Dendritic cell treated with granulocyte-macrophage colony-stimulating factor and Interleukin-4, amounts not matched to agents 40 ng/mL and 50 ng/mL, for 4 days (primary cell): Measurements from ENCODE around the gene DLX1.

Source experiments
- H3K27ac Mint-ChIP-seq: one replicate; pipeline ENCODE4 v1.8.0; 2022; ENCODE audit warnings: mild to moderate bottlenecking, mixed read lengths
- H3K27me3 Mint-ChIP-seq: one replicate; pipeline ENCODE4 v1.8.0; 2022; ENCODE audit warnings: mild to moderate bottlenecking, mixed read lengths
- H3K36me3 Mint-ChIP-seq: one replicate; pipeline ENCODE4 v1.8.0; 2022; ENCODE audit warnings: low read depth, mixed read lengths
- H3K4me1 Mint-ChIP-seq: one replicate; pipeline ENCODE4 v1.8.0; 2022; ENCODE audit warnings: low read depth, mixed read lengths
- H3K4me3 Mint-ChIP-seq: one replicate; pipeline ENCODE4 v1.8.0; 2022; ENCODE audit warnings: mild to moderate bottlenecking, moderate library complexity, mixed read lengths
- H3K9me3 Mint-ChIP-seq: one replicate; pipeline ENCODE4 v1.8.0; 2022; ENCODE audit warnings: mixed read lengths
- intact Hi-C: fragments of 100-400 bp; cut with micrococcal nuclease; formaldehyde crosslinking; loops from one replicate; pipeline ENCODE4 v1.15.0; 2022

The DLX1 gene

DNA sequence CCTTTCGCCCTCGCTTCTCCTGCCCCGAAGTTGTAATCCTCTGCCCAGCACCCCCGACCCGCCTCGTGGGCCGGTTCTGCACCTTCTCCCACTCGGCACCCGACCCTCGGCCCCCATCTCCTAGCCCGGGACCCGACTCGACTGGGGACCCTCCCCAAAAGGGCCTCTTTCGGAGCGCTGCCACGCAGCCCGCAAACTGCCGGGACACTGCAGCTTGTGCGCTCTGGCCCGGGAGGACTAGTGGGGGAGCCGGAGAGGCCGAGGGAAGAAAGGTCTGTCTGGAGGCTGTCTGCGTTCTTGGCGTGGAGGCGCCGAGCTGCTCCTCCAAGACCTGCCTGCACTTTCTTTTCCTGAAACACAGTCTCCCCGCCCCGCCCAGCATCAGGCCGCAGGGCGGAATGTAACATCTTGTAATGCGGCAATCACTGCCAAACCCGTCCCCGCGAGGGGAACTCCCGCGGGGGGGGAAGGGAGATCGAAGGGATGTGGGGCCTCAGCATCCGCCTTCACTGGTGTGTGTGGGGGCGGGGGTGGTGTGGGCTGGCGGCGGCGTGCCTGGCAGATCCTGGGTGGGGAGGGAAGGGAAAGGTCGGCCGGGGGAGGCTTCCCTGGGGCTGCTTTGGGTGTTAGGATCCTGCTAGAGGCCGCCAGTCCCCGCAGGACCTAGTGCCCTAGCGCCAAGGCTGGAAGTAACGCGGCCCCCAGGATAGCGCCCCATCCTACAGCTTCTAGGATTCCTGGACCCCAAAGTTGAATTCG, 10.0 kb downstream of the DLX1 start:
- H3K4me1 Mint-ChIP-seq: peaks cover 62% of the 10 kb centered on the region
- intact Hi-C loops: no loop called here
- no peaks in the 10 kb centered on the region for H3K9me3 Mint-ChIP-seq
- H3K4me3 Mint-ChIP-seq: peak overlapping the region; percentile 78
- no peak overlapping the region for H3K27ac Mint-ChIP-seq
- H3K36me3 Mint-ChIP-seq: no peaks in the 10 kb centered on the region
- peaks cover 91% of the 10 kb centered on the region for H3K27me3 Mint-ChIP-seq

DNA sequence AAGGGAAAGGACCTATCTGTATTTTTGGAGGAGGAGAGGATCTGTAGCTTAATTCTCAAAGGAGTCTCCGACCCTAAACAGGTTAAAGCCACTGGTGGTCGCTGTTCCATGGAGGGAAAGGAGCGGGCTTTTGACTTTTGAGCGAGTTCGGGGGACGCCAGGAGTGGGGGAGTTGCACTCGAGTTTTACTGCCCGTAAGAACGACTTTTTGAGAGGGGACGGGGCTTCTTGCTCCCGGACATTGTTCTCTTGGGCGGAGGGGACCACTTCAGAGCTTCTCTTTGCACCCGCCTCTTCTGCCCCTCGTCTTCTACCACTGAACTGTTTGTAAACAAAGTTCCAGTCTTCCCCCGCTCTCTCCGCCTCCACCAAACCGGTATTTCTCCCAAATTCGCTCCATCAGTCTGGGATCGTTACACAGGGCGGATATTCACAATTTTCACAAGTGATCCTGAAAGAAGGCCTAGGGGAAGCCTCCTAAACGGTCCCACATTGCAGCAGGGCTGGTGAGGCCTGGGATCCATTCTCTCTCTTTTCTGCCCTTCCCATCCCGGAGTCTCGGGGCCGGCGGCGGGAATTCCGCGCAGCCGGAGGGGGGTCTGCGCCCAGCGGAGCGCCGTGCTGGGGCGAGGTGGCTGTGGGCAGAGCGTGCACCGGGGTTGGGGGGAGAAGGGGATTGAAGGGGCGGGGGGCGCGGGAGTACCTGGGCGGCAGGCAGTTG, 10.8 kb downstream of the DLX1 start:
- no peaks in the 10 kb centered on the region for H3K9me3 Mint-ChIP-seq
- H3K36me3 Mint-ChIP-seq: no peaks in the 10 kb centered on the region
- H3K27ac Mint-ChIP-seq: no peak overlapping the region
- peaks cover 91% of the 10 kb centered on the region for H3K27me3 Mint-ChIP-seq
- H3K4me1 Mint-ChIP-seq: peaks cover 62% of the 10 kb centered on the region
- intact Hi-C loops: no loop called here
- H3K4me3 Mint-ChIP-seq: peak overlapping the region; percentile 24

DNA sequence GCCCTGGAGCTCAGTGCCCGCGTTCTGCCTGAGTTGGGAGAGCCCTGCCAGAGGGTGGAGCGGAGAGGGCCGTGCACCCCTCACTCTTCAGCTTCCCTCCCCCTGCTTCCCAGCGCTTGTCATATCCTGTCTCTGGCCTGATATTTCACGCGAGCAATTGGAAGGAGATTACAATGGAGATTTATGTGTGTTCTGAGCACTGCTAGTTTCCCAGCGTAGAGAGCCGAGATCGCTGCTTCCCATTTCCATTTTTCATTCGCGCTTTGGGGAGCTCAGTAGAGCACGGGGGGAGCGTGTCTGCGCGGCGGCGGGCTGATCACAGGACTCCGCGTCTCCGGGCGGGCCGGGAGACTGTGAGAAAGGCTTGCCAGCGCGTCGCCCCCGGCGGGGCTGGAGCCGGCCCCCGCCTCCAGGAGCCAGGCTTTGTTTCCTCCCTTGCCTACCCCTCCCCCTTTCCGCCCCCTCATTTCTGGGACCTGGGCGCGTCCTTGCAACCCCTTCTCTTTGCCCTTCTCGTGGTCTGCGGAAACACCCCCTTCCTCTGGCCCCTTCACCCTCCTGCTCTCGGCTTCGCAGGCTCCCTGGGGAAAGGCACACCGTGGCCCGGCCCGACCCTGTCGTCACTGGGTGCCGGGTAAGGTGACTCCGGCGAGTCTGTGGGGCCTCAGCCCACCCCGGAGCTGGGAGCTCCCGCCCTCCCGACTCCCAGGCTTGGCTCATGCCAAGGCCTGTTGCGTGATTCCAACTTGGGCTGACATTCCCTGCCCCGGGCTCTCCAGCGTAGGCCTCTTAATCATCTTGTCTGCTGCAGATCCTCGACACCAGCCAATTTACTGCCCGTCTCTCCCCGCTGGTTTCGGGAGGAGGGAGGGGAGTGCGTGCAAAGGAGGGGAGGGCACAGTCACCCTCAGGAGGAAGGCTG, 11.6 kb downstream of the DLX1 start:
- Mint-ChIP-seq H3K4me1 (peaks cover 69% of the 10 kb centered on the region), H3K27me3 (peaks cover 94% of the 10 kb centered on the region), H3K36me3 (no peaks in the 10 kb centered on the region), H3K4me3 (peak overlapping the region; percentile 66), H3K9me3 (no peaks in the 10 kb centered on the region), H3K27ac (no peak overlapping the region)
- intact Hi-C loops: no loop called here

DNA sequence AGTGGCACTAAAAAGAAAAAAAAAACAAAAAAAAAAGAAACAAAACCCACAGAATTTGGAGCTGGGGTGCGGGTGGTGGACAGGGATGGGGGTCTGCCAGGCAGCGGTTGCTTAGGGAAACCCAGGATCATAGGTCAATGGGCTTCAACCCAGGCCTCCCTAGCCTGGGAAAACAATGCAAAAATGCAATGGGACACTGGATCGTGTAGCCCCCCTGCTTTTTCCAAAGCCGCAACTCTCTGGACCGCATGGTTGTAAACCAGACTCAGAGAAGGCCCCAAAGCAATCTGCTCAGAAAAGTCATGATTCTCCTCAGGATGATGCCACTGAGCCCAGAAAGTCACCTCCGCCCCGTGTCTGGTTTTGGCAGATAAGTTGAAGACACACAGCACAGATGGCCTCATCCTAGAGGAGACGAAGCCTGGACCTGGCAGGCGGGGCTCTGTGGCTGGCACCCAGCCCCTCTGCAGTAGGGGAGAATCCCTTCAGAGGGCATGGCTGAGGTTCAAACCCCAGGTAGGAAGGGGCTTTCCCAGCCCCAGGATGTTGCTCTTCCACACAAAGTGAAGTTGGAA, 12.3 kb downstream of the DLX1 start:
- no peak overlapping the region for H3K4me3 Mint-ChIP-seq

DNA sequence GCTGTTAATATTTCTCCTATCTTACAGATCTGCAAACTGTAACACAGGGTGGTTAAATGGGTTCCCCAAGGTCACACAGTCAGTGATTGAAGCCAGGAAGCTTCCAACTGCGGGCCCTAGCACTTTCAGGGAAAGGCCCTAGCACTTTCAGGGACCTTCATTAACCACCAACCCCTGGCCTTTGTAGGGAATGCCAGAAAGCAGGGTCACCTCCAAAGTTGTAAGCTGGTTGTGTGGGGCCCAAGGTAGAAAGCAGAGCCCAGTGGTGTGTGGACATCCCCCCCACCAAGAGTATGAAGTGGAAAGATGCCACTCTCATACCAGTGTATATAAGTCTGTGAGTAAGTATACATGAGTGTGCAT, 13.0 kb downstream of the DLX1 start:
- intact Hi-C loops: no loop called here
- no peaks in the 10 kb centered on the region for H3K9me3 Mint-ChIP-seq
- peaks cover 92% of the 10 kb centered on the region for H3K27me3 Mint-ChIP-seq
- H3K36me3 Mint-ChIP-seq: peaks cover 10% of the 10 kb centered on the region
- H3K4me3 Mint-ChIP-seq: peak overlapping the region; percentile 60
- peaks cover 80% of the 10 kb centered on the region for H3K4me1 Mint-ChIP-seq
- no peak overlapping the region for H3K27ac Mint-ChIP-seq

More for the DNA sequence above, 12.3 kb downstream of the DLX1 start:
- peaks cover 5% of the 10 kb centered on the region for H3K36me3 Mint-ChIP-seq
- no peaks in the 10 kb centered on the region for H3K9me3 Mint-ChIP-seq
- intact Hi-C loops: no loop called here
- H3K27me3 Mint-ChIP-seq: peaks cover 93% of the 10 kb centered on the region
- peaks cover 76% of the 10 kb centered on the region for H3K4me1 Mint-ChIP-seq
- H3K27ac Mint-ChIP-seq: no peak overlapping the region

DNA sequence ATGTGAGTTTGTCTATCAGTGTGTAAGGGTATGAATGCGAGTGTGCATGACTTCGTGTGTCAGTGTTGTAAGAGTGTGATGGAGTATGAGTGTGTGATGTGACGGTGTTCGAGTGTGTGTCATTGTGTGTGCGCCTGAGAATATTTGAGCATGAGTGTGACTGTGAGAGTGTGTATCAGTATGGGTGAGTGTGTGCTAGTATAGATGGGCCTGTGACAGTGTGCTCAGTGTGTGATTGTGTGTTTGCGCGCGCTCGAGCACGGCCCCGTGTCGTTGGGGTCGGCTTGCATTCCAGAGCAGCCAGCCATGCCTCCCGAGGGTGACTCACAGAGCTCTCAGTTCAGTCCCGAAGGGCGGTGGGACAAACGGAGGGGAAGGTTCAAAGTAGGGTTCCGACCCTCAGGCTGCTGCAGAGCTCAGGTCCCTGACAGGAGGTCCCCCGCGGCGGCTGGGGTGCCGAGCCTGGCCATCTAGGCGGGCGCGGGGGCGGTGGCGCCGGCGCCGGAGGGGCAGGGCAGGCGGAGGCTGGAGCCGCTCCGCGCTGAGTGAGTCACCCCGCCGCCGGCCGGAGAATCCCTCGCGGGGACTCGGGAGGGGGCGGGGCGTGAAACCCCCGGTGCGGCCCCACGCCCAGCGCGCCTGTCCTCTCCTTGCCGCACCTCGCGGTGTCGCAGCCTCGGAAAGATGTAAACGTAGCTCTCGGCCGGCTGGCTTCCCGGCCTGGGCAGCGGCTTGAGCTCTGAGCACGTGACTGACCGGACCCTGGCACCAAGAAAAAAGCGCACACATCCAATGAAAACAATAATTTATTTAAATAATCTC, 13.6 kb downstream of the DLX1 start:
- H3K27me3 Mint-ChIP-seq: peaks cover 88% of the 10 kb centered on the region
- H3K36me3 Mint-ChIP-seq: peaks cover 10% of the 10 kb centered on the region
- no peak overlapping the region for H3K27ac Mint-ChIP-seq
- intact Hi-C loops: no loop called here
- peak overlapping the region; percentile 60 for H3K4me3 Mint-ChIP-seq
- H3K4me1 Mint-ChIP-seq: peaks cover 78% of the 10 kb centered on the region
- H3K9me3 Mint-ChIP-seq: no peaks in the 10 kb centered on the region

DNA sequence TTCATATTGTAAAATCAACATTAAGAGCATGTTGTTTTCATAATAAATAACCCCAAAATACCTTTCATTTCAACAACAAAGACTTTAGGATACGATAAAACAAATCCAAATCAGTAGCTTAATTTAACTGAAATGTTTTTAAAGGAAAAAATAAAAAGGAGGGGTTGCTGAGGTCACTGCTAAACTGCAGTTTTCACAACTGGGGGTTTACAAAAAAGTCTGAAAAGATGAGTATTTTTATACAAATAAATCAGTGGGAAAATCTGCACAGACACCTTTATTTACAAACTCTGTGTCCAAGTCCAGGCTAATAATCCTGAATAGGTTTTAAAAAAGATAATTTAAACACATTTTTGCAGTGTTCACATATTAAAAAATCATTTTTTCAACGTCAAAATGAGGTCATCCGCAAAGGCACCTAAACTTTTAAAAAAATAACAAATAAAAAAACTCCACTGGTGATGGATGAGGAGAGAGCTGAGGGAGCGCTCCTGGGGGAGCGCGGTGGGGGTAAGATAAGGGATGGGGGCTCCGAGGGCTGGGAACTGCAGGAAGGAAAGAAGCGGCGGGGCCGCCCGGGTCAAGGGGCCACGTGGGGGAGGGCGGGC, 14.3 kb downstream of the DLX1 start:
- peaks cover 88% of the 10 kb centered on the region for H3K27me3 Mint-ChIP-seq
- intact Hi-C loops: loop anchor here (5.0 to 10.0 kb wide), 2 partner anchors 95 to 207 kb away; partner anchors contain the start of gene SLC25A12
- peaks cover 78% of the 10 kb centered on the region for H3K4me1 Mint-ChIP-seq

DNA sequence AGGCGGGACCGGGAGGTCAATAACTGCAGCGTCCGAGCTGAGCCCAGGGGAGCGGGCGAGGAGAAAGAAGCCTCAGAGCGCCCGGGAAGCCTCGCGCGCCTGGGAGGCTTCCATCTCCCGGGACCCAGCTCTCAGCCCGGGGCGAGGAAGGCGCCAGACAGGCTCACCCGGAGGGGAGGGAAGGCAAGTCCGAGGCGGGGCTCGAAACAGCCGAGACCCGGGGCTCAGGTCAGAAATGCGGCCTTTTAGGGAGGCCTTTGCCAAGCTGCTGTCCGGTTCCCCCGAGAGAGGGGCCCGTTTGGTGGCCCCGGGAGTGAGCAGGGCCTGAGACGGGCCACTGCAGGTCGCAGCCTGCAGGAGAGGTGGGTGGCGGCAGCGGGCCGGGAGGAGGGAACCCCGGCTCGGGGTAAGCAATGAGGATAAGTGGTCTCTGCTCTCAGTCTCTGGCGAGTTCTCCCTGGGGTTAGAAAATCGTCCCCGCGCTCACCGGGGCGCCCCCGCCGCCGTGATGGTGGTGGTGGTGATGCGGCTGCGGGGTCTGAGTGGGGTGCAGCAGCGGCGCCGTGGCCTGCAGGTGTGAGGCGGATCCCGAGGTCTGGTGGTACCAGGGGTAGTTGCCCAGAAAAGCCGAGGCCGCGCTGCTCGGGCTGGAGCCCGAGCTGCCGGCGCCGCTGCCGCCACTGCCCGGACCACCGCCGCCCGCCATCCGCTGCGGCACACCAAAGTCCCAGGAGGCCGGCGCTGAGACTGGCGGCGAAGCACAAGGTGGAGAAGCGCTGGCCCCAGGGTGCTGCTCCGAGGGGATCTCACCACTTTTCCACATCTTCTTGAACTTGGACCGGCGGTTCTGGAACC, 15.0 kb downstream of the DLX1 start:
- intact Hi-C loops: loop anchor here (5.0 to 10.0 kb wide), 2 partner anchors 96 to 208 kb away; partner anchors contain the start of gene SLC25A12
- Mint-ChIP-seq H3K27me3 (peaks cover 89% of the 10 kb centered on the region), H3K36me3 (peaks cover 10% of the 10 kb centered on the region)

More for the DNA sequence above, 14.3 kb downstream of the DLX1 start:
- H3K9me3 Mint-ChIP-seq: no peaks in the 10 kb centered on the region
- H3K4me3 Mint-ChIP-seq: no peak overlapping the region
- H3K27ac Mint-ChIP-seq: no peak overlapping the region
- peaks cover 10% of the 10 kb centered on the region for H3K36me3 Mint-ChIP-seq

DNA sequence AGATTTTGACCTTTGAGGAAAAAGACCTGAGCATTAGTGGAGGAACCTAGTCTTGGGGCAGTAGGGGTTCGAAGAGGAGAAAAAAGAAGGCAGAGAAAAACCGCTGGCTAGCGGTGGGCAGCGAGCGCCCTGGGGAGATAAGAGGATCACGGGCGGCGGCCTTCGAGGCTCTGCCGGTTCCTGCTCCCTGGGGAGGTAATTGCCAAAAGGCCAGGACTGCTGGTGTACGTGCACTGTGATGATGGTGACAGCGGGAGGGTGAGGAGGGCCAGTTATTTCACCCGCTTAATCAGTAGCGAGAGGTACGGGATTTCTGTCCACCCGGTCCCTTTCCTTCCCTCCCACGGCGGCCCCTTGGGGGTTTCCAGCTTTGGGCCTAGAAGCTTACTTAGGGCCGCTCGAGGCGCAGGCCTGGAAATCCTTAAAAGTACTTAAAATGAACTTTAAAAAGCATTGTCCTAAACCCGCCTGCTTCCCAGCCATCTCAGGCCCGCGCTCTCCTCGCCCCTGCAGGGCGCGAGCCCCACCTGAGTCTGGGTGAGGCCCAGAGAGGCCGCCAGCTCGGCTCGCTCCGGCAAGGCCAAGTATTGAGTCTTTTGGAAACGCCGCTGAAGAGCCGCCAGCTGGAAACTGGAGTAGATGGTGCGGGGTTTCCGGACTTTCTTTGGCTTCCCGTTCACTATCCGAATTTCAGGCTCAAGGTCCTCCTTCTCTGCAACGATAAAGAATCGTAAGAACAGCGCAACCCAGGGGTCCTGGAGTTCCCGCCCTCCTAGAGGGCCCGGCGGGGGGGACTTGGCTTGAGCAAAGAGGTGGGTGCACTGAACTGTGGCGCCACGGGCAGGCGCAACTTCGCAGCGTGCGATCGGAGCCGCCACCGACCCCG, 15.9 kb downstream of the DLX1 start:
- Mint-ChIP-seq H3K27ac (peak overlapping the region; percentile 57), H3K27me3 (peaks cover 89% of the 10 kb centered on the region), H3K36me3 (peaks cover 10% of the 10 kb centered on the region), H3K4me3 (peak overlapping the region; percentile 89), H3K9me3 (no peaks in the 10 kb centered on the region), H3K4me1 (peaks cover 74% of the 10 kb centered on the region)
- intact Hi-C loops: loop anchor here (5.0 to 10.0 kb wide), 2 partner anchors 96 to 209 kb away; partner anchors contain the start of gene SLC25A12

More for the DNA sequence above, 15.0 kb downstream of the DLX1 start:
- Mint-ChIP-seq H3K27ac (no peak overlapping the region), H3K4me3 (peak overlapping the region; percentile 4), H3K4me1 (peaks cover 74% of the 10 kb centered on the region), H3K9me3 (no peaks in the 10 kb centered on the region)

DNA sequence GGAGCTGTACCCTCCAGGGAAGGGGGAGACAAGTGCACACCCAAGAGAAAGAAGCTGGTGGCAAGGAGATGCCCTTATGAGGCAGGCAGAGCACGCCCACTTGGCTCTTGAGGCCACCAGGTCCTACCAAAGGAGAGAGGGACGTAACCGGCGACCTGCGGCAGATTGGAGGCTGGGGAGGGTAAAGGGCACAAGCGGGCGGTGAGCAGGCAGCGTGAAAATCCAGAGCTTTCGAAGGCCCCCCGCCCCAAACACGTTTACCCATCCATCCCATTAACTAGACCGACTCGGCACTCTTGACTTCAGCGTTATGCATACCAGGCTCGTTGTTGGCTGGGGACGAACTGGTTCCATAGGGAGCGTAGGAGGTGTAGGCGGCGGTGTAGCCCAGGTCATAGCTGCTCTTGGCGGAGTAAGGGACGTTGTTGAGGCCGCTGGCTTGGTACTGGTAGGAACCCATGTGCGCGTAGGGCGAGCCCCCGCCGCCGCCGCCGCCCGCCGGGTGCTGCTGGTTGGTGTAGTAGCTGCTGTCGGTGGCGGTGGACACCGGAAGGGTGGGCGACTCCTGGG, 16.6 kb downstream of the DLX1 start:
- Mint-ChIP-seq H3K4me1 (peaks cover 74% of the 10 kb centered on the region), H3K9me3 (no peaks in the 10 kb centered on the region), H3K27me3 (peaks cover 89% of the 10 kb centered on the region), H3K36me3 (peaks cover 10% of the 10 kb centered on the region), H3K27ac (peak overlapping the region; percentile 57), H3K4me3 (peak overlapping the region; percentile 89)
- intact Hi-C loops: loop anchor here (2.0 to 10.0 kb wide), 5 partner anchors 17 to 395 kb away; partner anchors contain the start of genes DLX1 and SLC25A12
